ENCODE data around the gene SFN.
"Not testable (repeated sequence)": the region's sequence is repeated elsewhere in the genome, so short reads cannot be mapped to it uniquely, and the experiment has no call there.

The SFN gene

DNA sequence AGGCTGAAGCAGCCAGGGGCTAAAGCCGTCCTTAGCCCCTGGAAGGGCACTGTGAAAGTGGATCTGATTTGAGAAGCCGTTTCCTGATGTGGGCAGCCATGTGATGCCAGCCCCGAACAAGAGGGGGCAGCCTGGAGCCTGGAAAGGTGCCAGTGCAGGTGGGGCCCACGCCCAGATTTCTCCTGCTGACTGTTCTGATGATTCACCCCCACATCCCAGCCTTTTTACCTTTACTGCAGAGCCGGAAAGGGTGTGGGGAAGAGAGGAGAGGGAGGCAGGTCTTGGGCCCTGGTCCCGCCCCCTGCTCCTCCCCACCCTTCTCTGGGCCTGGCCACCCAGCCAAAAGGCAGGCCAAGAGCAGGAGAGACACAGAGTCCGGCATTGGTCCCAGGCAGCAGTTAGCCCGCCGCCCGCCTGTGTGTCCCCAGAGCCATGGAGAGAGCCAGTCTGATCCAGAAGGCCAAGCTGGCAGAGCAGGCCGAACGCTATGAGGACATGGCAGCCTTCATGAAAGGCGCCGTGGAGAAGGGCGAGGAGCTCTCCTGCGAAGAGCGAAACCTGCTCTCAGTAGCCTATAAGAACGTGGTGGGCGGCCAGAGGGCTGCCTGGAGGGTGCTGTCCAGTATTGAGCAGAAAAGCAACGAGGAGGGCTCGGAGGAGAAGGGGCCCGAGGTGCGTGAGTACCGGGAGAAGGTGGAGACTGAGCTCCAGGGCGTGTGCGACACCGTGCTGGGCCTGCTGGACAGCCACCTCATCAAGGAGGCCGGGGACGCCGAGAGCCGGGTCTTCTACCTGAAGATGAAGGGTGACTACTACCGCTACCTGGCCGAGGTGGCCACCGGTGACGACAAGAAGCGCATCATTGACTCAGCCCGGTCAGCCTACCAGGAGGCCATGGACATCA, at the start of gene SFN:
TSS of gene SFN (plus strand) at position 369 of the 904 bp plus-strand sequence. CDS start at position 433, 64 bp downstream.
- peak; percentile 15 to 51 for DNase-seq

DNA sequence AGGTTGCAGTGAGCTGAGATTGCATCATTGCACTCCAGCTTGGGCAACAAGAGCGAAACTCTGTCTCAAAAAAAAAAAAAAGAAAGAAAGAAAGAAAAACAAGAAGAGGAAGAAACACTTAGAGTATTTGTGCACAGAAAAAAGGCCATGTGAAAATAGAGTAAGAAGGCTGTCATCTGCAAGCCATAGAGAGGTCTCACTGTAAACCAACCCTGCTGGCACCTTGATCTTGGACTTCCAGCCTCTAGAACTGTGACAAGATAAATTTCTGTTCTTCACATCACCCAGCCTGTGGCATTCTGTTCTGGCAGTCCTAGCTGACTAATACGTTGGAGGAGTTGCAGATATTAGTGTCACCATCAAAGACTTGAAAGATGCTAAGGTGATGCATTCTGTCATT, 48.6 kb upstream of the SFN start:
- DNase-seq, result no peak

DNA sequence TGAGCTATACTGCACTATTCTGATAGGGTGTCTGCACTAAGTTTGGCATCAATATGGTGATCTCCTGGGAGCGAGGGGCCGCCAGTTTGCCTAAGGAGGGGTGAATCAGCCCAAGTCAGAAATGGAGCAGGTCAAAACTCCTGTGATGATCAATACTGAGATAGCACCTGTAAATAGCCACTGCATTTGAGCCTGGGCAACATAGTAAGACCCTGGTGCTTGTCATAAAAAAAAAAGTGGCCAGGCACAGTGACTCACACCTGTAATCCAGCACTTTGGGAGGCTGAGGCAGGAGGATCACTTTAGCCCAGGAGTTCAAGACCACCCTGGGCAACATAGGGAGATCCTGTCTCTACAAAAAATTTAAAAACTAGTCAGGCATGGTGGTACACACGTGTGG, 48.1 kb upstream of the SFN start:
- no peak for DNase-seq

DNA sequence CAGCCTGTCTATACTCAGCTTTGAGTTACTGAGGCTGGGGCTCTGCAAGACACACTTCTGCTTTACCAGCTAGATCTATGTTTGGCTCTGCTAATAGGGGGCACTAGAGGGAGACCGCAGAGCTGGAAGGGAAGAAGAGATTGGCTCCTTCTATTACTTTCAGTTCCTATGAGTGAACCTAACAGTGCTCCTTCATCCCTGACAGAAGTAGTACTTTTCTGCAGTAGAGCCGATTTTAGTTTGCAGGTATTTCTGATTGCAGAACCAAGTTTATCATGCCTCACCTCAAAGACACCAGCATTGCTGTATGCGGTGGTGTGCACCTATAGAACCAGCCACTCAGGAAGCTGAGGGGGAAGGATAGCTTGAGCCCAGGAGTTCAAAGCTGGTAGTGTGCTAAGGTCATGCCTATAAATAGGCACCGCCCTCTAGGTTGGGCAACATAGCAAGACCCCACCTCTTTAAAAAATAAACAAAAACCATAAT, 42.1 kb upstream of the SFN start:
- peak; percentile 73 to 74 for DNase-seq

DNA sequence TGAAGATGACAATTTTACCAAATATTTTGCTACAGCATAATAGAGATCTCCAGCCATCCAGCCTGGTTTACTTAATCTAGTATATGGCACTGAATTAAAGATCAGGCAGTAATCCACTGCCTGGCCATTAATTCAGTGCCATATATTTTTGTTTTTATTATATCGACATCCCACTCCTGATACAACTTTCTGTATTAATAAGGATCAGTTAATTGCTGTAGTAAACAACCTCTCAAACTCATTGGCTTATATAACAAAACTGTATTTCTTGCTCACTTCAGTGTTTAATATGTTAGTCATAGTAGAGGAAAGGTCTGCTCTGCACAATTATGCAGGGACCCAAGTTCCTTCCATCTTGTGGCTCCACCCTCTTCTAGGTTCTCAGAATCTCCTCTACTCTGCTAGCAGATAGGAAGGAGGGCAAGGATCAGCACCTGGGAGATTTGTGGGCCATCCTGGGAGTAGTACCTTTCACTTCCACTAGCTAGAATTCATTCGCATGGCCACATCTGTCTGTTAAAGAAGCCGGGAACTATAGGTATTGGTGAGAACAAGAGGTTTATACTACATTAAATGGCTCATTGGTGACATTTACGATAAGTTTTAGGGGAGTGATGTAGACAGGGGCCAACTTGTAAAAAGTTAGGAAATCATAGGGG, 40.1 kb upstream of the SFN start:
- no peak for DNase-seq

DNA sequence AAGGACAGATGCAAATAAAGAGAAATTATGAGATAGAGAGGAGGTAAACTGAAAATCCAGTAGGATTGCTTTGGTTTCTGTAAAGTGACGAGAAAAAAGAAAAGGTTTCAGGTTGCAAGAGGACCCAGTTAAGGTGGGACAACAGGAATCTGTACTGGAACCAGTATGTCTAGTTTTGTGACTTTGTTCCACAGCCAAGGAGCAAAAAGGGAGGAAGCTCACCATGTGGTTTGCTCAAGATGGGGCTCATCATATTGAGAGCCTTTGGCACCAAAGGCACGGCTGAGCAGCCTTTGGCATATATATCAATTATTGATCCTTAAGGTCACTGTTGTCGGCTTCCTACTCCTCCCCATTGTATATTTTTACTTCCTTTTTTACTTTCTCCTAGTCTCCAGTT, 38.2 kb upstream of the SFN start:
- no peak for DNase-seq

DNA sequence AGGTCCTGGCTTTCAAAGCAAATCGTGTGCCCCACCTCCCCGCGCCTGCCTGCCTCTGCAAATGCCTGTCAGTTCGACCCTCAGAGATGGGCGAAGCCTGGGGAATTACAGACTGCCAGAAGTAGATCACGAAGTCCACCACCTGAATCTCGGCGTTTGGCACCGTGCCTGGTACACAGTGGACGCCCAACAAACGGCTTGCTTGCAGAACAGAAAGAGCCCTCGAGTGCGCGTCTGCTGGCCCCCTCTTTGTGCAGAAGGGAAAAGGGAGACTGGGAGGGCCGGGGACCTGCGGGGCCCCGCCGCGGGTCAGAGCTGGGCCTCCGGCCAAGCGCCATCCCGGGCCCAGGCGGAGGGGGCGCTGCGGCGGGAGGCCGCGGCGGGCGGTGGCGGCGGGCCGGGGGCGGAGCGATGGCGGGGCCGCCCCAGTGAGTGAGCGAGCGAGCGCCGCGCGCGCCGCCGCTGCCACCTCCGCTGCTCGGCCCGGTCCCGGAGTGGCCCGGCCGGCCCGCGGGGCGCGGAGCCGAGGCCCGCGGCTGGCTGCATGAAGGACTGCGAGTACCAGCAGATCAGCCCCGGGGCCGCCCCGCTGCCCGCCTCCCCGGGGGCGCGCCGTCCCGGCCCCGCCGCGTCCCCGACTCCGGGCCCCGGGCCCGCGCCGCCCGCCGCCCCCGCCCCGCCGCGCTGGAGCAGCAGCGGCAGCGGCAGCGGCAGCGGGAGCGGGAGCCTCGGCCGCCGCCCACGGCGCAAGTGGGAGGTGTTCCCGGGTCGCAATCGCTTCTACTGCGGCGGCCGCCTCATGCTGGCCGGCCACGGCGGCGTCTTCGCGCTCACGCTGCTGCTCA, 36.5 kb upstream of the SFN start, which contains the start of gene ZDHHC18:
TSS of gene ZDHHC18 (plus strand) at position 428 of the 845 bp plus-strand sequence. CDS start at position 545, 117 bp downstream.
- DNase-seq, result peak; percentile 60 to 74

DNA sequence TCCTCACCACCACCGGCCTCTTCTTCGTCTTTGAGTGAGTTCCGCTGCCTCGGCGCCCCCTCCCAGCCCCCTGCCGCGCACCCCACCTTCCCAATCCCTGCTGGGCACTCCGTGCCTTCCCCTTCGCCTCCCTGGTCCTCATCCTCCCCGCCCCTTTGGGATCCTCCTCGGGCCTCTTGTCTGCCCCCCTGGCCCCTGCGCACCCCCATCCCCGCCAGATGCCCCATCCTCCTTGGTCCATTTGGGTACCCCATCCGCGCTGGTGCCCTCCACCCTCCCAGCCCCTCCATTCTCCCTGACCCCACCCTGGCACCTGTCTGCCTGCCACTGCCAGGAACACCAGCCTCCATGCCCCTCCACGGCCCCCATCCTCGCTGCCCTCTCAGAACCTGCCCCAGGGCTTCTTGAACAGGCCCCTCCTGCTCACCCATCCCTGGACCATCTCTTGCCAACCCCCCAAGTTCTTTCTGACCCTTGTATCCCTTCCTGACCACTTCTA, 35.8 kb upstream of the SFN start:
- DNase-seq, result peak in 1 of 2 donors; percentile 15

DNA sequence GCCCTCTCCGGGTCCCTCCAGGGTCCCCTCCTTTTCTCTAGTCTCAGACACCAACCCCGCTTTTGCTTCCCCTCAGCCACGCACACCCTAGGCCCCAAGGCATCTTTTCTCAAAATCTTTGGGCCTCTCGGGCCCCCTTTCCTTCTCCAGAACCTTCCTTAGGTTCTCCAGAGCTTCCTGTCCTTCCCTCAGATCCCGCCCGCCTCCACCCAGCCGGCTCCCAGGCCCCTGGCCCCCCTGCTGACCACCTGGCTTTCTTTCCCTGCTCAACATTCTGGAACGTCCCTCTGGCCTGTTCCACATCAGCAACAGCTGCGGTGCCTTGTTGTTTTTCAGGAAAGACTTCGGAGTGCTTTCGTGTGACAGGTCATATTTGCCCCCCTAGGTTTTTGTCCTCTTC, 35.3 kb upstream of the SFN start:
- no peak for DNase-seq

DNA sequence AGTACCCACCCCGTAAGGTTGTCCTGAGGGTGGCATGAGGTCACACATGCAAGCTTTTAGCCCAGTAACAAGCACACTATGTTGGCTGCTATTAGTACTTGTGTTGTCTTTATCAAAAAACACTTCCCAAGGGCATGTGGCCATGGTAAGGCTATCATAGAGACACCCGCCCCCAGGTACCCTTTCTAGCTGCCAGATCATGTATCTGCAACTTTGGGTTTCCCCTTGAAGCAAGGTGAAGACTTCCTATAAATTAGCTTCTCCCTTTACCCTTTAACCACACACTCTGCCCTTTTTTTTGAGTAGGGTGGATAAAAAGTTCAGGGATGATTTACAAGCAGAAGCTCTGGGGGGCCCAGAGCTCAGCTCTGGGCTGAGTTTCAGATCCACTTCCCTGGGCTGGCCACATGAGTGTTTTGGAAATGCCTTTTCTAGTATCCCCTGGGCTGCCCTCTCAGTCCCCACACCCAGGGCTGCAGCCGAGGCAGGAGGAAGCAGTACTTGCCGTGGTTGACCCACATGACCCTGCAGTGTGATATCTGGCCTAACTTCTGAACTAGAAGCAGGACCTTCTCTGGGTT, 34.4 kb upstream of the SFN start:
- DNase-seq, result peak; percentile 39 to 55

DNA sequence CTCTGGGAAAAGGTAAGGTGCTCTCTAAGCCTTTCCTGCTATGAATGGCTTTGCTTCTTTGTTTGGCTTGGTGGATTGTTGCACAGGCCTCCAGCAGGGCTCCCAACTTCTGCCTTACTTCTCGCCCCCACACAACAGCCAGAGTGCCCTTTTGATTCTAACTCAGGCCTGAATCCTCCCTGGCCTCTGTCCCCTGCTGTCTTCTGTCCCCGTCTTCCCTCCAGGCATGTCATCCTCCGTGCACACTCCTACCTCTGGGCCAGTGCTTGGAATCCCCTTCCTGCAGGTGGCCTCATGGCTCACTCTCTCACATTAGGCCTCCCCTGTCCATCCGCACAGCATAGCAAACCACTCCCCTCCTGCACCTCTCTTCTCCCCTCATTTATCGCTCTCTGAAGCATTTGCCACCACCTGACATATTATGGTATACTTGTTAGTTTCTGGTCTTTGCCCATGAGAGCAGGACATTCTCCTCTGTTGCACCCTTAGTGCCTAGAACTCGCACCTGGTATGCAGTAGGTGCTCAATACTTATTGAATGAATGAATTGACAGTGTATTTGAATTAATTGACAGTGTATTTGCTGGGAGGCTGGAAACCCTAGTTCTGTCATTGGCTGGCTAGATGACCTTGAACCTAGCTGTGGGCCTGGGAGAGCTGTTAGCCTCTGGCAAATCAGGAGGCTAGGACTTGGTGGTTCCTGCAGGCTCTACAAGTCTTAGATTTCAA, 33.6 kb upstream of the SFN start:
- DNase-seq, result no peak

DNA sequence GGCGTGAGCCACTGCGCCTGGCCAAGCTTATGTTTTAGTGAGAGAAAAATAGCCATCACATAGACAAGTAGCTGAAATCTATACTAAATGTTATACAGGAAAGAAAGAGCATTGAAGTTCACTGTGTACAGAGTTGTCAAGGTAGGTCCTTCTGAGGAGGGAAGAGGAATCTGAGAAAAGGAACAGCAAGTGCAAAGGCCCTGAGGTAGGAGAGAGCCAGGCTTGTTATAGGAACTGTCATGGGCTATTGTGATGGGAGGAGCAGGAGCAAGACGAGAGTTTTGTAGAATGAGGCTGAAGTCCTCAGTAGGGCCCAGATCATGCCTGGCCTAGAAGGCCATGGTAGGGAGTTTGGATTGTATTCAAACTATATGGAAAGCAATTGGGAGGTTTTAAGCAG, 31.9 kb upstream of the SFN start:
- DNase-seq, result no peak

DNA sequence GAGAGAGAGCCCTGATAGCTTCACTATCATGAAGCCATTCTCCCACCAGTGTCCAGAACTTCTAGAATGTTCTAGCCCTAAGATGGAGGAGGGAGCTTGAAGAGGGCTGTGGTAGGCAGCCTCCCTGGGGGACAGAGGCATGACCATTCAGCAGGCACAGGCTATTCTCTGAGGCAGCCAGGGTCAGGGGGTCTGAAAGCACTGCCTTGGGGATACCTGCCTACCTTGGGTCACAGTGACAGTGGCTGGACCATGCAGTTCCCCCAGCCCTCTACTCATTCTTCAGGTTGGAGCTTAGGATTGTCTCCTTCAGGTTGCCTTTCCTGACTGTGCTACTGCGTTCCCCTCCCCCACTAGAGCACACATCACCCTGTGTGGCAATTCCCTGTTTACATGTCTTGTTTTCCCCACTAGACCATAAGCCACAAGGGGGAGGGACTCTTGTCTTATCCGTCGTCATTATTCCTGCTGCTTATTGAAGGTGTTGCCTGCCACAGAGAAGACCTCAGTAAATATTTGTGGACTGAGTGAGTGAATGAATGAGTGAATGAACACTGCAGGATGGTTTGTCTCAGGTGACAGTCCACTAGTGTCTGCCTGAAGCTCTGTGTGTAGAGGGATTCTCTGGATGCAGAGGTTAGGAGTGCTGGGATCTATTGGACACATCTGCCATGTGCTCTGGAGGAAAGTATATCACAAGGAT, 31.3 kb upstream of the SFN start:
- peak in 1 of 2 donors; percentile 52 for DNase-seq

DNA sequence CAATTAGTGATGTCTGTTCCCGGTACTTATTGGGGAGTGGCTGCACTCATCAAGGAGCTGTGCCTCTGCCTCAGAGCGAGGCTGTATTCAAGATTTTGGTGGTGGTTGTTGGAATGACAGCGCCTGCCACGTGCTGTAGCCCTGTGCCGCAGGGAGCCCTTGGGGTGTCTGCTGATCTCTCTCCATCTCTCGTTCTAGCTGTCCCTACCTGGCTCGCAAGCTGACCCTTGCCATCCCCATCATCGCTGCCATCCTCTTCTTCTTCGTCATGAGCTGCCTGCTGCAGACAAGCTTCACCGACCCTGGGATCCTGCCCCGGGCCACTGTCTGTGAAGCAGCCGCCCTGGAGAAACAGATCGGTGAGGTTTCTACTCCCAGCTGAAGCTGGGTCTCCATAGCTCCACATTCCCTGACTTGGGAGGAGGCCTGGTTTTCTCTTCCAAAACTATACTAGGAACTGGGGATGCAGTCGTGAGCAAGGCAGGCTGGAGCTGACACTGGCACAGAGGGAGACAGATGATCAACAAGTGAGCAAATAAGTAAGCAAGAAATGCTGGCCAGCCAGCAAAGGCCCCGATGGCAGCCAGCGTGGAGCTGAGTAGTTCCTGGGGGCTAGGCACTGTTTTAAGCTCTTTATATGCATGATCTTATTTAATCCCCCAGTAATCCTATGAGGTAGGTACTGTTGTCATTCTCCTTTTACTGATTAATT, 30.5 kb upstream of the SFN start:
- no peak for DNase-seq

DNA sequence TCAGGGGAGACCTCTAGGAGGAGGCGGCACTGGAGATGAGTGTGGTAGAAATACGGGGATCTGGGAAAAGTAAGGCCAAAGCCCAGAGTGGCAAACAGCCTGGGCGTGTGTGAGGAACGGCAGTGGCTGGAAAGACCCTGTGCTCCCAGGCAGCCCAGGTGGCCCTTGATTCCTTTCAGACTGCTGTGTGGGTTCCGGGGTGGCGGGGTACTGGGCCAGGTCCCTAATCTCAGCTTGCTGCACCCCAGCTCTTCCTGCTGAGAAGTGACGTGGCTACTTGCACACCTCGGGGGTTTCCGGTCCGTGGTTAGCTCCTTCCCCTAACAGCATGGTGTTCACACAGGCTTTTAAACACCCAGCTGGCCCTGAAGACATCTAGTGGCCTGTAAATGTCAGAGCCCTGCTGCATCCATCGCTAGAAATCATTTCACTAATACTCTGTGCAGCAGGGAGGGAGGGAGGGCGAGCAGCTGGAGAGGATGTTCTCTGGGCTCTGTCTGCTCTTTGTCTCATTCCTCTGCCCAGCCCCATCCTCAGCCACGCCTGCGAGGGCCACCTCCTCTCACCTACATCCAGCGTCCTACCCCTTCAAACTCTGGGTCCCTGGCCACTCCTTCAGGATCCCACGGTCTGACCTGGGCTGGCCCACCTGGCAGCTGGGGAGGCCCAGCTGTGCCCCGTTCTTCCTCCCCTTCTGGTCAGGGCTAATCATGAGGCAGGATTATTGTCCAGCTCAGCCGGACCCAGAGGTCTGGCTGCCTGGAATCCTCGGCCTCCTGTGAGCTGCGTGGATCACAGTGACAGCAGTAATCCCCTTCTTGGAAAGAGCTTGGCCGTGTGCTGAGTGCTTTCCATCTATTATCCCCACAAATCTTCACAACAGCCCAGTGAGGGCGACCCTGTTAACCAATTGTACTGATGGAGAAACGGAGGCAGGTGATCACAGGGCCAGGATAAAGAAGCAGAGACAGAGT, 29.2 kb upstream of the SFN start:
- DNase-seq, result peak; percentile 96

DNA sequence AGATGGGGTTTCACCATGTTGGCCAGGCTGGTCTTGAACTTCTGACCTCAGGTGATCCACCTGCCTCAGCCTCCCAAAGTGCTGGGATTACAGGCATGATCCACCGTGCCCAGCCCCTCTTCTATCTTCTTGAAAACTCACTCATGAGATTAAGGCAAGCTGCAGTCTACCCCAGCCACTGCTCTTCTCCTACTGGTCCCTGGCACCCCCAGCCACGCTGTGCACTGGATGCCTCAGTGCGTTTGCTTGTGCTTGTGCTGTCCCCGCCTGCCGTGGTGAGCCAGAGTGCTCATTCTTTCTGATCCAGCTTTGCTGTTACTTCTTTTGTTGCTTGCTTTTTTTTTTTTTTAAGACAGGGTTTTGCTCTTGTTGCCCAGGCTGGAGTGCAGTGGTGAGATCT, 25.3 kb upstream of the SFN start:
- DNase-seq, result not testable (repeated sequence)

DNA sequence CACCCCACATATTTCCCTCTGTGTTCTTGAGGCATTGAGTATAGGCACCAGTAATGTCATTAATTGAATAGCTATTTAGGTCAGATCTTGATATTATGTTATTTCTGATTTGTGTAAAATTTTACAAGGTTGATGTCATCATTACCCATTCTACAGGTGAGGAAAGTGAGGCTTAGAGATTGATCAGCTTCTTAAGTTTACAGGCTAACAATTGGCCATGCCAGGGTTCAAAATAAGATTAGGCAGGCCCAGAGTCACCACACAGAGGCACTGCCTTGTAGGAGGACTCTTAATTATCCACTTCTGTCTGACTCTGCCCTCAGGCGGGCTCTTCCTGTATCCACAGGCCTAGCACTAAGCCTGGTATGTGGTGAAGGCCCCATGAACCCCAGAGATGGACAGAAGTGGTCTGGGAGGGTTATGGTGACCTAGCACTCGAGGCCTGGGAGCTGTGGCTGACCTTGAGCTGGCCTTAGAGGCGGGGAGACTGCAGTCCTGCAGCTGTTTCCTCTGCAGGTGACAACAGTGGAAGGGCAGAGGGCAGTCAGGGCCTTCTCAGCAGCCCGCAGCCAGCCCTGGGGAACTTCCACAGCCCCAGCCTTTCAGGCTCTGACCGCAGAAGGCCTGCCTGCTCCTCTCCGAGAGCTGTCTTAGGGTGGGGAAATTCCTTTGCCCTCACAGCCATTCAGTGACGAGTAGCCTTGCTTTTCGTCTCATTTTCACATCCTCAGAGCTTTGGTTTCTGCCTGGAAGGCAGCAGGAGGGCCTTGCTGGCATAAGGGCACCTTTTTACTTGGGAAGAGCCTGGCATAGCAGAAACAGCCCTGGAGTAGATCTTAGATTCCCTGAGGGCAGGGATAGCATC, 24.2 kb upstream of the SFN start:
- DNase-seq, result peak; percentile 64 to 77

DNA sequence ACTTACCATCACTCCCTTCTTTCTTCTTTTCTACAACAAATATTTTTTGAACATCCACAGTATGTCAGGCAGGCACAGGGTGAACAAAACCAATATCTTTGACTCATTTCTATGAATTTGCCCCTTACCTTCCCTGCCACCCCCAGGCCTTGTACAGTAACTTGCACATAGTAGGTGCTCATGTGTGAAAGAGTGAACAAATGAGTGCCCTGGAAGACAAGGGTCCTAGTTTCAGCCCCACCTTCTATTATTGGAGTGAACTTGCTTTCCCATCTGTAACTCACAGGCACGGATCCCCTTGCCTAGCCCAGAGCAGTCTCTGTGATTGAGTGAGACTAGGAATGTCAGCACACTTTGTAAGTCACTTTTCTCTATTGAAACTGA, 23.6 kb upstream of the SFN start:
- no peak for DNase-seq
